Measurements from ENCODE around the gene MEN1.

The MEN1 gene

DNA sequence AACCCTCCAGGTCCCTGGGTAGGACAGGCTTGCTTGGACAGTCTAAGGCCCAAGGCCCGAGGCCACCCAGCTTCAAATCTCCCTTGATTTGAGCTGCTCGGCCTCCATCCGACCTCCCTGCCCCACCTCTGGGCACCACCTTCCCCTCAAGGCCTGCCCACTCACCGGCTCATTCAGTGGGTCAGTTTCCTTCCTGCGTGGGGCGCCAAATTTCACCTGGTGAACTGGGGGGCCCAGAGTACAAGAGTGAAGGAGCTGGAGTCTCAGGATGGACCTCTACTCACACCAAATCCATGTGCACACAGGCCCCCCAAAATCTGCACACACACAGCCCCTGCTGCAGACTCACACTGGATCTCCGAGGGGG is 11.1 kb downstream of the MEN1 start:
- Histone ChIP-seq H3K9me2 (ENCODE audit: low read depth, low read length) (no peaks in the 10 kb centered on the region), H3K4me3 (ENCODE audit: low read depth, low read length, poor library complexity, severe bottlenecking) (no peak overlapping the region), H3K27me3 (ENCODE audit: insufficient read depth, low read length) (no peaks in the 10 kb centered on the region), H3K4me2 (ENCODE audit: low read length) (peak overlapping the region; percentile 97), H3F3A (ENCODE audit: insufficient read depth, low read length) (no peaks in the 10 kb centered on the region), H3K27ac (ENCODE audit: low read depth, low read length, poor library complexity, severe bottlenecking) (peak overlapping the region; percentile 93), H3K79me2 (ENCODE audit: insufficient read depth, low read length) (no peaks in the 10 kb centered on the region), H3K36me3 (ENCODE audit: insufficient read depth, low read length) (peaks cover 48% of the 10 kb centered on the region), H3K9ac (ENCODE audit: low read length) (no peak overlapping the region; the same call in 1 of the 2 replicates), H3K4me1 (ENCODE audit: insufficient read depth, low read length, severe bottlenecking) (peaks cover 45% of the 10 kb centered on the region), H4K20me1 (ENCODE audit: insufficient read depth, low read length) (no peaks in the 10 kb centered on the region), H2AFZ (ENCODE audit: low read length) (no peak overlapping the region), H3K9me3 (ENCODE audit: low read length) (no peaks in the 10 kb centered on the region)
- TF ChIP-seq EZH2 (IDR thresholded peaks at IDR 0.05; ENCODE audit: borderline replicate concordance, low read length) = no peak
- TF ChIP-seq, protein P1, sequence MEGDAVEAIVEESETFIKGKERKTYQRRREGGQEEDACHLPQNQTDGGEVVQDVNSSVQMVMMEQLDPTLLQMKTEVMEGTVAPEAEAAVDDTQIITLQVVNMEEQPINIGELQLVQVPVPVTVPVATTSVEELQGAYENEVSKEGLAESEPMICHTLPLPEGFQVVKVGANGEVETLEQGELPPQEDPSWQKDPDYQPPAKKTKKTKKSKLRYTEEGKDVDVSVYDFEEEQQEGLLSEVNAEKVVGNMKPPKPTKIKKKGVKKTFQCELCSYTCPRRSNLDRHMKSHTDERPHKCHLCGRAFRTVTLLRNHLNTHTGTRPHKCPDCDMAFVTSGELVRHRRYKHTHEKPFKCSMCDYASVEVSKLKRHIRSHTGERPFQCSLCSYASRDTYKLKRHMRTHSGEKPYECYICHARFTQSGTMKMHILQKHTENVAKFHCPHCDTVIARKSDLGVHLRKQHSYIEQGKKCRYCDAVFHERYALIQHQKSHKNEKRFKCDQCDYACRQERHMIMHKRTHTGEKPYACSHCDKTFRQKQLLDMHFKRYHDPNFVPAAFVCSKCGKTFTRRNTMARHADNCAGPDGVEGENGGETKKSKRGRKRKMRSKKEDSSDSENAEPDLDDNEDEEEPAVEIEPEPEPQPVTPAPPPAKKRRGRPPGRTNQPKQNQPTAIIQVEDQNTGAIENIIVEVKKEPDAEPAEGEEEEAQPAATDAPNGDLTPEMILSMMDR (IDR thresholded peaks at IDR 0.05; ENCODE audit: low read length) = no peak

DNA sequence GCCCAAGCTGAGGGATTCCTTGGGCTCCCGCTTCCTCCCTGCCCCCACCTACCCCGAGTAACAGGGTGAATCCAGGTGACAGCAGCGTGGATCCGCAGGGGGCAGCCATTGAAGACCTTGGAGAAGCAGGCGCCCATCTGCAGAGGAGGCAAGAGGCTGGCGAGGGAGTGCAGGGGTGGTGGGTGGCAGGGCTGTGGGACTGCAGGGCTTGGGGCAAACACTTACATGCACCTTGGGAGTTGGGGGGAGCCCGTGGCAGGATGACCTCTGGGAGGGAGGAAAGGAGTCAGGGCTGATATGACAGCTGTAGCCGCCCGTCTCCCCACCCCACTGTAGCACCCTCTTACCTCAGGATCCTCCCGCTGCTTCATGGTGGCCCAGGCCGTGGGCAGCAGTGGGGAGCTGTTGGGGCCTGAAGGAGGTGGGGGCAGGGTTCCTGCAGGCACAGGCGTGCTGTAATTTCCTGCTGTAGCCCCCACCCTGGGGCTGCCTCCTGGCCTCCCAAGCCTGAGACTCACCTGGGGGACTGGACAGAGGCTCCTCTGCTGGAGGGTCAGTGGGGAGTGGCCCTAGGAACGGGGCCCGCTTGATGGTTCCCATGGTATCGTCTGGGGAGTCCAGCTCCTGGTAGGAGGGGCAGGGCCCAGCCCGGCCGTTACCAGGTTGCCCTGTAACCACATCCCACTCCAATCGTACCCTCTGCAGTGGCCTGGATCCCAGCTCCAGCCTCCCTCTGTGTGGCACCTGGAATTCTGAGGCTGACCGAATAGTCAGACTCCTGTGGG is 13.4 kb downstream of the MEN1 start:
- Histone ChIP-seq H3K36me3 (ENCODE audit: insufficient read depth, low read length) (peaks cover 53% of the 10 kb centered on the region), H4K20me1 (ENCODE audit: insufficient read depth, low read length) (no peaks in the 10 kb centered on the region), H3K4me1 (ENCODE audit: insufficient read depth, low read length, severe bottlenecking) (peaks cover 28% of the 10 kb centered on the region), H3K79me2 (ENCODE audit: insufficient read depth, low read length) (no peaks in the 10 kb centered on the region), H3K4me3 (ENCODE audit: low read depth, low read length, poor library complexity, severe bottlenecking) (no peak overlapping the region), H3K9ac (ENCODE audit: low read length) (no peak overlapping the region), H2AFZ (ENCODE audit: low read length) (no peak overlapping the region), H3K27me3 (ENCODE audit: insufficient read depth, low read length) (no peaks in the 10 kb centered on the region), H3K4me2 (ENCODE audit: low read length) (no peak overlapping the region), H3K27ac (ENCODE audit: low read depth, low read length, poor library complexity, severe bottlenecking) (no peak overlapping the region), H3K9me2 (ENCODE audit: low read depth, low read length) (no peaks in the 10 kb centered on the region), H3F3A (ENCODE audit: insufficient read depth, low read length) (no peaks in the 10 kb centered on the region), H3K9me3 (ENCODE audit: low read length) (no peaks in the 10 kb centered on the region)
- TF ChIP-seq, protein P1 (IDR thresholded peaks at IDR 0.05; ENCODE audit: low read length) = no peak
- no peak for TF ChIP-seq EZH2 (IDR thresholded peaks at IDR 0.05; ENCODE audit: borderline replicate concordance, low read length)

DNA sequence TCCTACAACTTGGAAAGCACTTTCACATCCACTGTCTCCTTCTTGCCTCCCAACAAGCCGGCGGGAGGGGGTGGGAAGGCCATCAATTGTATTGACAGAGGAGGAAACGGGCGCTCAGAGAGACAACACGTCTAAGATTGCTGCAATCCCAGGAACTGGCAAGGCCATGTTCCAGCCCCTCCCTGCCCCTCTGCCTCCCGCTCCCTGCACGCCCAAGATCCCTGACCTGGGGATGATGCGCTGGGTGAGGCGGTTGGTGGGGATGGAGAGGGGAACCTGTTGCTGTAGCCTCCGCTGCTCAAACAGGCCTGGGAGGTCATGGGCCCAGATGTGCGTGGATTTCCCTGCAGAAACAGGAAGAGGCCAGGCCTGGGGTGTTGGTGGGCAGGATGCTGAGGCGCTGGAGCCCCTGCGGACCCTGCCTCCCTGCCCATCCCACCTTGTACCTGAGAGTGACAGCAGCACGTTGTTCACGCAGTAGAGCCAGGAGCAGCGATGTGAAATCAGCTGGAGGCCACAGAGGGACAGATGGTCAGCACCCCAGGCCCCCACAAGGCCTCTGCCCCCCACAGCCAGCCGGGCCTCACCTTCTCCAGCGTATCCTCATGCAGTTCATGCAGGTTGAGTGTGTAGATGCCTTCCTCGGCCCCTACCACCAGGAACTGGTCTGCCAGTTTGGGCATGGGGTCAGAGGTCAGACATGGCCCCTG is 14.1 kb downstream of the MEN1 start:
- Histone ChIP-seq H3K4me1 (ENCODE audit: insufficient read depth, low read length, severe bottlenecking) (peaks cover 20% of the 10 kb centered on the region), H4K20me1 (ENCODE audit: insufficient read depth, low read length) (no peaks in the 10 kb centered on the region), H3K4me2 (ENCODE audit: low read length) (no peak overlapping the region), H3F3A (ENCODE audit: insufficient read depth, low read length) (no peaks in the 10 kb centered on the region), H2AFZ (ENCODE audit: low read length) (no peak overlapping the region), H3K79me2 (ENCODE audit: insufficient read depth, low read length) (no peaks in the 10 kb centered on the region), H3K9me3 (ENCODE audit: low read length) (no peaks in the 10 kb centered on the region), H3K9ac (ENCODE audit: low read length) (no peak overlapping the region), H3K36me3 (ENCODE audit: insufficient read depth, low read length) (peaks cover 51% of the 10 kb centered on the region), H3K27me3 (ENCODE audit: insufficient read depth, low read length) (no peaks in the 10 kb centered on the region), H3K9me2 (ENCODE audit: low read depth, low read length) (no peaks in the 10 kb centered on the region), H3K4me3 (ENCODE audit: low read depth, low read length, poor library complexity, severe bottlenecking) (no peak overlapping the region), H3K27ac (ENCODE audit: low read depth, low read length, poor library complexity, severe bottlenecking) (no peak overlapping the region)
- TF ChIP-seq, protein P1 (IDR thresholded peaks at IDR 0.05; ENCODE audit: low read length) = no peak
- TF ChIP-seq EZH2 (IDR thresholded peaks at IDR 0.05; ENCODE audit: borderline replicate concordance, low read length) = no peak

Measured in OCI-LY1 (cell line).